GM12878 (cell line): ENCODE results near the gene PCDH1. TPM values are rescaled to one million over a fixed set of nuclear protein-coding genes. Genes with fewer than 3 reads are reported as not detected.

Source experiments
- ASH2L ChIP-seq: fragments of 300-600, 200-600 bp; sonication (generic); IDR thresholded peaks from 2 replicates; pipeline ENCODE4 v1.6.1; 2017; ENCODE audit warnings: low read depth, mild to moderate bottlenecking, borderline replicate concordance
- CEBPB ChIP-seq, 2 experiments: fragments of 150-350 bp in 1 of 2; IDR thresholded peaks; 2 replicates each; pipeline ENCODE4 v1.6.1; 2012 to 2014; ENCODE audit warnings: low read depth in 2 of 2, low read length in 2 of 2, borderline replicate concordance in 1 of 2, inconsistent platforms in 1 of 2
- ETV6 ChIP-seq, 2 experiments: fragments of 450-650 bp in 1 of 2; IDR thresholded peaks in 1 of 2; conservative IDR thresholded peaks in 1 of 2; 2 replicates each; pipeline ENCODE4 v1.6.1; 2014; ENCODE audit warnings: antibody characterized with exemption in 1 of 2, borderline replicate concordance in 1 of 2, low read depth in 1 of 2, mild to moderate bottlenecking in 1 of 2, moderate library complexity in 1 of 2
- FOXK2 ChIP-seq: fragments of 450-650 bp; IDR thresholded peaks from 2 replicates; pipeline ENCODE4 v1.6.1; 2017; ENCODE audit warnings: mild to moderate bottlenecking, moderate library complexity
- GATAD2B ChIP-seq: fragments of 450-650 bp; conservative IDR thresholded peaks from 2 replicates; pipeline ENCODE4 v1.6.1; 2017; ENCODE audit warnings: low read depth, mild to moderate bottlenecking, moderate library complexity
- HCFC1 ChIP-seq: fragments of 150-350 bp; IDR thresholded peaks from 2 replicates; pipeline ENCODE4 v1.6.1; 2014; ENCODE audit warnings: low read length
- LARP7 ChIP-seq: fragments of 450-650 bp; IDR thresholded peaks from 2 replicates; pipeline ENCODE4 v1.6.1; 2017; ENCODE audit warnings: mild to moderate bottlenecking
- MEF2A ChIP-seq: IDR thresholded peaks from 2 replicates; pipeline ENCODE4 v1.6.1; 2011; ENCODE audit warnings: low read depth, mild to moderate bottlenecking, low read length, moderate library complexity; ENCODE audit not compliant: insufficient read depth
- MTA2 ChIP-seq: fragments of 450-650 bp; IDR thresholded peaks from 2 replicates; pipeline ENCODE4 v1.6.1; 2016; ENCODE audit warnings: low read depth, mild to moderate bottlenecking, moderate library complexity
- NBN ChIP-seq: fragments of 450-650 bp; IDR thresholded peaks from 2 replicates; pipeline ENCODE4 v1.6.1; 2016
- NRF1 ChIP-seq: conservative IDR thresholded peaks from 2 replicates; pipeline ENCODE4 v1.6.1; 2011; ENCODE audit warnings: mild to moderate bottlenecking, low read depth, low read length, improper control_type of control experiment
- POLR2AphosphoS5 ChIP-seq: IDR thresholded peaks from 2 replicates; pipeline ENCODE4 v1.6.1; 2011; ENCODE audit warnings: mild to moderate bottlenecking, low read length, inconsistent platforms
- SMAD1 ChIP-seq: fragments of 450-650 bp; IDR thresholded peaks from 2 replicates; pipeline ENCODE4 v1.6.1; 2018; ENCODE audit warnings: mild to moderate bottlenecking, low read depth; ENCODE audit not compliant: partially characterized antibody
- SREBF2 ChIP-seq: IDR thresholded peaks from 2 replicates; pipeline ENCODE4 v1.6.1; 2012; ENCODE audit warnings: mild to moderate bottlenecking, low read length
- STAT1 ChIP-seq: fragments of 450-650 bp; conservative IDR thresholded peaks from 2 replicates; pipeline ENCODE4 v1.6.1; 2014; ENCODE audit warnings: antibody characterized with exemption, mild to moderate bottlenecking
- polyA plus RNA-seq, 11 experiments: library from polyadenylated mRNA; depleted of rRNA in 4 of 11; unstranded in 6 of 11; stranded (reverse) in 5 of 11; fragments of >200 nt; fragmentation: Nextera tagmentation in 4 of 11; fragmentation: Illumina TruSeq in 1 of 11; extraction: Ambion mirVana in 4 of 11; extraction: Trizol in 1 of 11; gene quantifications; 1 replicate in 1 of 11; 2 replicates in 10 of 11; pipeline versions ENCODE4 v1.2.1 to v1.2.3, GENCODE V29; 2011 to 2016; ENCODE audit warnings: inconsistent platforms in 2 of 11, missing spikeins in 2 of 11, low read depth in 1 of 11
- total RNA-seq, 4 experiments: library from RNA; depleted of rRNA in 3 of 4; stranded (reverse); fragments of >200 nt in 3 of 4; fragmentation: Illumina TruSeq in 1 of 4; extraction: Trizol in 1 of 4; gene quantifications; 2 replicates each; pipeline versions ENCODE4 v1.2.1 to v1.2.3, GENCODE V29; 2013 to 2021
- TF ChIP-seq, protein P1 (sequence below): fragments of 450-650 bp; IDR thresholded peaks from 2 replicates; pipeline ENCODE4 v1.6.1; 2016; ENCODE audit warnings: mild to moderate bottlenecking
- TF ChIP-seq, protein P2 (sequence below): fragments of 450-650 bp; IDR thresholded peaks from 2 replicates; pipeline ENCODE4 v1.6.1; 2016; ENCODE audit warnings: mild to moderate bottlenecking
- TF ChIP-seq, protein P3 (sequence below): fragments of 450-650 bp; IDR thresholded peaks from 2 replicates; pipeline ENCODE4 v1.6.1; 2017; ENCODE audit warnings: mild to moderate bottlenecking, moderate library complexity
- TF ChIP-seq, protein P4 (sequence below): fragments of 450-650 bp; IDR thresholded peaks from 2 replicates; pipeline ENCODE4 v1.6.1; 2016; ENCODE audit warnings: mild to moderate bottlenecking, moderate library complexity, borderline replicate concordance

The PCDH1 gene
- total and polyA plus RNA-seq, 10 of the 15 experiments (the other 5 are each of a cell fraction or from before 2014, with no cell fraction given), result 0.07 to 0.36 (median 0.16) TPM; not detected in 7

DNA sequence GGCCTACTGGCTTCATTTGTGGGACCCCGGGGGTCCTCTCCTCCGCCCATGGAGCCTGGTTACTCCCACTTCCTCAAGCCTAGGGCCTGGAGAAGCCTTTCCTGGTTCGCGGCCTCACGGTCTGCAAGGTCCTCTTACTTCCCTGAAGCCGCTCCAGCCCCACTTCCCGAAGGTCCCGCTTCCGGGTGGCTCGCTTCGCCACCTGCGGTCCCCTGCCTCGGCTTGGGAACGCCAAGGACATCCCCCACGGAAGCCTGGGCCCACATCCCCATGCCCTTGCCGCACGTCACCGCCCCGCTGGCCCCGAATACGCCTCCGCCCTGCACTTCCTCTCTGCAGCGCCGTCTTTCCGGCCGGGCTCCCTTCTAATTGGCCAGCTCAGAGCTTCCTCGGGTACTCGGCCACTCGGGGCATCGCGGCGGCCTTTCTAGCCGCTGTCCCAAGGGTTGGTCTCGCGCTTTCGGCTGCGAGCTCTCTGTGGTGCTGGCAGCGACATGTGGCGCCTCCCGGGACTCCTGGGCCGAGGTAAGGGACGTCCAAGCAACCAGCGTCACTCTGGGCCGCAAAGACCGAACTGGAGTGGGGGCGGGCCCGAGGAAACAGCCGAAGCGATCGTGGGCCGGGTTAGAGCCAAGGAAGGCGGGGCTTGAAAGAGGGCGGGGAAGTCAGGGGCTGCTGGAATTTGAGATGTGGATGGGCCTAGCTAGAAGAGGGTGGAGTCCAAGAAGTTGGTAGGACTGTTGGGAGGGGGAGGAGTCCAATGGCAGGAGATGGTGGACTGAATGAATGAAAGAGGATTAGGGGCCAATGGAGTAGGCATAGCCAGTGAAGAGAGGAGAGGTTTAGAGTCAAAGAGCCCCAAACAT is 45.5 kb upstream of the PCDH1 start, which contains the start of gene DELE1 (continued):
- TF ChIP-seq, protein P1, sequence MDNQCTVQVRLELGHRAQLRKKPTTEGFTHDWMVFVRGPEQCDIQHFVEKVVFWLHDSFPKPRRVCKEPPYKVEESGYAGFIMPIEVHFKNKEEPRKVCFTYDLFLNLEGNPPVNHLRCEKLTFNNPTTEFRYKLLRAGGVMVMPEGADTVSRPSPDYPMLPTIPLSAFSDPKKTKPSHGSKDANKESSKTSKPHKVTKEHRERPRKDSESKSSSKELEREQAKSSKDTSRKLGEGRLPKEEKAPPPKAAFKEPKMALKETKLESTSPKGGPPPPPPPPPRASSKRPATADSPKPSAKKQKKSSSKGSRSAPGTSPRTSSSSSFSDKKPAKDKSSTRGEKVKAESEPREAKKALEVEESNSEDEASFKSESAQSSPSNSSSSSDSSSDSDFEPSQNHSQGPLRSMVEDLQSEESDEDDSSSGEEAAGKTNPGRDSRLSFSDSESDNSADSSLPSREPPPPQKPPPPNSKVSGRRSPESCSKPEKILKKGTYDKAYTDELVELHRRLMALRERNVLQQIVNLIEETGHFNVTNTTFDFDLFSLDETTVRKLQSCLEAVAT, result no peak
- TF ChIP-seq MTA2, result no peak; the same call in 1 of the 2 replicates
- peak; percentile 43; the same call in 1 of the 2 replicates for TF ChIP-seq STAT1
- TF ChIP-seq, protein P2, sequence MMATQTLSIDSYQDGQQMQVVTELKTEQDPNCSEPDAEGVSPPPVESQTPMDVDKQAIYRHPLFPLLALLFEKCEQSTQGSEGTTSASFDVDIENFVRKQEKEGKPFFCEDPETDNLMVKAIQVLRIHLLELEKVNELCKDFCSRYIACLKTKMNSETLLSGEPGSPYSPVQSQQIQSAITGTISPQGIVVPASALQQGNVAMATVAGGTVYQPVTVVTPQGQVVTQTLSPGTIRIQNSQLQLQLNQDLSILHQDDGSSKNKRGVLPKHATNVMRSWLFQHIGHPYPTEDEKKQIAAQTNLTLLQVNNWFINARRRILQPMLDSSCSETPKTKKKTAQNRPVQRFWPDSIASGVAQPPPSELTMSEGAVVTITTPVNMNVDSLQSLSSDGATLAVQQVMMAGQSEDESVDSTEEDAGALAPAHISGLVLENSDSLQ, result peak; percentile 42; the same call in 1 of the 2 replicates
- TF ChIP-seq GATAD2B, result peak; percentile 92
- TF ChIP-seq HCFC1, result peak; percentile 15; the same call in 1 of the 2 replicates
- no peak for TF ChIP-seq MEF2A
- peak; percentile 92 for TF ChIP-seq LARP7
- TF ChIP-seq SMAD1, result peak; percentile 59
- no peak for TF ChIP-seq SREBF2
- no peak for TF ChIP-seq ASH2L
- peak; percentile 89 for TF ChIP-seq NBN
- no peak for TF ChIP-seq NRF1
- peak in 1 of 2 experiments; percentile 75; a peak in 1 of 4 replicates for TF ChIP-seq ETV6 (conservative IDR thresholded peaks at IDR 0.05 in 1 of 2, IDR thresholded peaks at IDR 0.05 in 1 of 2; ENCODE audit: borderline replicate concordance in 1 of 2, low read depth in 1 of 2)
- TF ChIP-seq POLR2AphosphoS5, result peak; percentile 88
- TF ChIP-seq, protein P3, sequence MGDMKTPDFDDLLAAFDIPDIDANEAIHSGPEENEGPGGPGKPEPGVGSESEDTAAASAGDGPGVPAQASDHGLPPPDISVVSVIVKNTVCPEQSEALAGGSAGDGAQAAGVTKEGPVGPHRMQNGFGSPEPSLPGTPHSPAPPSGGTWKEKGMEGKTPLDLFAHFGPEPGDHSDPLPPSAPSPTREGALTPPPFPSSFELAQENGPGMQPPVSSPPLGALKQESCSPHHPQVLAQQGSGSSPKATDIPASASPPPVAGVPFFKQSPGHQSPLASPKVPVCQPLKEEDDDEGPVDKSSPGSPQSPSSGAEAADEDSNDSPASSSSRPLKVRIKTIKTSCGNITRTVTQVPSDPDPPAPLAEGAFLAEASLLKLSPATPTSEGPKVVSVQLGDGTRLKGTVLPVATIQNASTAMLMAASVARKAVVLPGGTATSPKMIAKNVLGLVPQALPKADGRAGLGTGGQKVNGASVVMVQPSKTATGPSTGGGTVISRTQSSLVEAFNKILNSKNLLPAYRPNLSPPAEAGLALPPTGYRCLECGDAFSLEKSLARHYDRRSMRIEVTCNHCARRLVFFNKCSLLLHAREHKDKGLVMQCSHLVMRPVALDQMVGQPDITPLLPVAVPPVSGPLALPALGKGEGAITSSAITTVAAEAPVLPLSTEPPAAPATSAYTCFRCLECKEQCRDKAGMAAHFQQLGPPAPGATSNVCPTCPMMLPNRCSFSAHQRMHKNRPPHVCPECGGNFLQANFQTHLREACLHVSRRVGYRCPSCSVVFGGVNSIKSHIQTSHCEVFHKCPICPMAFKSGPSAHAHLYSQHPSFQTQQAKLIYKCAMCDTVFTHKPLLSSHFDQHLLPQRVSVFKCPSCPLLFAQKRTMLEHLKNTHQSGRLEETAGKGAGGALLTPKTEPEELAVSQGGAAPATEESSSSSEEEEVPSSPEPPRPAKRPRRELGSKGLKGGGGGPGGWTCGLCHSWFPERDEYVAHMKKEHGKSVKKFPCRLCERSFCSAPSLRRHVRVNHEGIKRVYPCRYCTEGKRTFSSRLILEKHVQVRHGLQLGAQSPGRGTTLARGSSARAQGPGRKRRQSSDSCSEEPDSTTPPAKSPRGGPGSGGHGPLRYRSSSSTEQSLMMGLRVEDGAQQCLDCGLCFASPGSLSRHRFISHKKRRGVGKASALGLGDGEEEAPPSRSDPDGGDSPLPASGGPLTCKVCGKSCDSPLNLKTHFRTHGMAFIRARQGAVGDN, result peak; percentile 75
- TF ChIP-seq, protein P4, sequence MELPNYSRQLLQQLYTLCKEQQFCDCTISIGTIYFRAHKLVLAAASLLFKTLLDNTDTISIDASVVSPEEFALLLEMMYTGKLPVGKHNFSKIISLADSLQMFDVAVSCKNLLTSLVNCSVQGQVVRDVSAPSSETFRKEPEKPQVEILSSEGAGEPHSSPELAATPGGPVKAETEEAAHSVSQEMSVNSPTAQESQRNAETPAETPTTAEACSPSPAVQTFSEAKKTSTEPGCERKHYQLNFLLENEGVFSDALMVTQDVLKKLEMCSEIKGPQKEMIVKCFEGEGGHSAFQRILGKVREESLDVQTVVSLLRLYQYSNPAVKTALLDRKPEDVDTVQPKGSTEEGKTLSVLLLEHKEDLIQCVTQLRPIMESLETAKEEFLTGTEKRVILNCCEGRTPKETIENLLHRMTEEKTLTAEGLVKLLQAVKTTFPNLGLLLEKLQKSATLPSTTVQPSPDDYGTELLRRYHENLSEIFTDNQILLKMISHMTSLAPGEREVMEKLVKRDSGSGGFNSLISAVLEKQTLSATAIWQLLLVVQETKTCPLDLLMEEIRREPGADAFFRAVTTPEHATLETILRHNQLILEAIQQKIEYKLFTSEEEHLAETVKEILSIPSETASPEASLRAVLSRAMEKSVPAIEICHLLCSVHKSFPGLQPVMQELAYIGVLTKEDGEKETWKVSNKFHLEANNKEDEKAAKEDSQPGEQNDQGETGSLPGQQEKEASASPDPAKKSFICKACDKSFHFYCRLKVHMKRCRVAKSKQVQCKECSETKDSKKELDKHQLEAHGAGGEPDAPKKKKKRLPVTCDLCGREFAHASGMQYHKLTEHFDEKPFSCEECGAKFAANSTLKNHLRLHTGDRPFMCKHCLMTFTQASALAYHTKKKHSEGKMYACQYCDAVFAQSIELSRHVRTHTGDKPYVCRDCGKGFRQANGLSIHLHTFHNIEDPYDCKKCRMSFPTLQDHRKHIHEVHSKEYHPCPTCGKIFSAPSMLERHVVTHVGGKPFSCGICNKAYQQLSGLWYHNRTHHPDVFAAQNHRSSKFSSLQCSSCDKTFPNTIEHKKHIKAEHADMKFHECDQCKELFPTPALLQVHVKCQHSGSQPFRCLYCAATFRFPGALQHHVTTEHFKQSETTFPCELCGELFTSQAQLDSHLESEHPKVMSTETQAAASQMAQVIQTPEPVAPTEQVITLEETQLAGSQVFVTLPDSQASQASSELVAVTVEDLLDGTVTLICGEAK, result peak; percentile 90
- no peak for TF ChIP-seq CEBPB (IDR thresholded peaks at IDR 0.05; ENCODE audit: borderline replicate concordance in 1 of 2, low read depth in 2 of 2, low read length in 2 of 2)
- no peak for TF ChIP-seq FOXK2
